ENCODE data around the gene DRGX. TPM values are rescaled to one million over a fixed set of nuclear protein-coding genes. Genes with fewer than 3 reads are reported as not detected.

Gene DRGX
- total and polyA plus RNA-seq, 2 experiments from 2014 or later, result not detected

GRCh38 chr10:49415846-49416245, 20.0 kb upstream of the DRGX start:
- no peak for DNase-seq (ENCODE audit: low spot score)
- H3K4me1 ChIP-seq (ENCODE audit: insufficient read depth), result peaks cover 12% of the 10 kb centered on the region

GRCh38 chr10:49415109-49415508, 19.2 kb upstream of the DRGX start:
- H3K4me2 ChIP-seq, result no peak overlapping the region
- H3K27ac ChIP-seq, result no peak overlapping the region
- H3K27me3 ChIP-seq, result peaks cover 4% of the 10 kb centered on the region
- H3K79me2 ChIP-seq, result no peaks in the 10 kb centered on the region
- no peaks in the 10 kb centered on the region for H4K20me1 ChIP-seq (ENCODE audit: insufficient read depth, poor library complexity, severe bottlenecking)
- no peaks in the 10 kb centered on the region for H3K9me3 ChIP-seq (ENCODE audit: low read depth)
- WGBS (ENCODE audit: low lambda C conversion rate, missing lambda C conversion rate), result 89% methylated on average over 7 of the region's 7 CpGs
- no peak overlapping the region for H2AFZ ChIP-seq
- H3K4me3 ChIP-seq, result no peak overlapping the region
- no peak for TF ChIP-seq CTCF (IDR thresholded peaks at IDR 0.05; ENCODE audit: poor library complexity)
- no peak for TF ChIP-seq EZH2 (IDR thresholded peaks at IDR 0.05; ENCODE audit: borderline replicate concordance)
- TF ChIP-seq EZH2phosphoT487 (IDR thresholded peaks at IDR 0.05; ENCODE audit: low read depth, severe bottlenecking, unreplicated experiment), result no peak
- no peak for DNase-seq (ENCODE audit: low spot score)
- no peaks in the 10 kb centered on the region for H3K9me2 ChIP-seq (replicated peaks; ENCODE audit: insufficient read depth)
- H3K4me1 ChIP-seq (ENCODE audit: insufficient read depth), result peaks cover 12% of the 10 kb centered on the region
- H3K36me3 ChIP-seq (replicated peaks; ENCODE audit: insufficient read depth, low read depth), result no peaks in the 10 kb centered on the region

More at GRCh38 chr10:49415846-49416245, 20.0 kb upstream of the DRGX start:
- H3K9me3 ChIP-seq (ENCODE audit: low read depth), result no peaks in the 10 kb centered on the region
- no peak overlapping the region for H3K4me2 ChIP-seq
- no peaks in the 10 kb centered on the region for H3K9me2 ChIP-seq (replicated peaks; ENCODE audit: insufficient read depth)
- no peak overlapping the region for H3K27ac ChIP-seq
- H3K79me2 ChIP-seq, result no peaks in the 10 kb centered on the region
- peaks cover 4% of the 10 kb centered on the region for H3K27me3 ChIP-seq
- no peak overlapping the region for H2AFZ ChIP-seq
- H4K20me1 ChIP-seq (ENCODE audit: insufficient read depth, poor library complexity, severe bottlenecking), result no peaks in the 10 kb centered on the region
- H3K4me3 ChIP-seq, result no peak overlapping the region
- no peaks in the 10 kb centered on the region for H3K36me3 ChIP-seq (replicated peaks; ENCODE audit: insufficient read depth, low read depth)
- 87% methylated on average over 2 of the region's 2 CpGs for WGBS (ENCODE audit: low lambda C conversion rate, missing lambda C conversion rate)
- no peak for TF ChIP-seq EZH2phosphoT487 (IDR thresholded peaks at IDR 0.05; ENCODE audit: low read depth, severe bottlenecking, unreplicated experiment)
- no peak for TF ChIP-seq CTCF (IDR thresholded peaks at IDR 0.05; ENCODE audit: poor library complexity)
- TF ChIP-seq EZH2 (IDR thresholded peaks at IDR 0.05; ENCODE audit: borderline replicate concordance), result no peak

- Histone ChIP-seq H3K27me3 (peaks cover 7% of the 10 kb centered on the region), H4K20me1 (ENCODE audit: insufficient read depth, poor library complexity, severe bottlenecking) (no peaks in the 10 kb centered on the region), H3K36me3 (replicated peaks; ENCODE audit: insufficient read depth, low read depth) (no peaks in the 10 kb centered on the region), H3K4me1 (ENCODE audit: insufficient read depth) (peaks cover 11% of the 10 kb centered on the region), H3K4me3 (no peak overlapping the region), H3K4me2 (no peak overlapping the region), H3K79me2 (no peaks in the 10 kb centered on the region), H2AFZ (no peak overlapping the region), H3K9me3 (ENCODE audit: low read depth) (no peaks in the 10 kb centered on the region), H3K27ac (no peak overlapping the region), H3K9me2 (replicated peaks; ENCODE audit: insufficient read depth) (no peaks in the 10 kb centered on the region)
- no peak for TF ChIP-seq EZH2phosphoT487 (IDR thresholded peaks at IDR 0.05; ENCODE audit: low read depth, severe bottlenecking, unreplicated experiment)
- DNase-seq (ENCODE audit: low spot score), result no peak
- WGBS (ENCODE audit: low lambda C conversion rate, missing lambda C conversion rate), result 91% methylated on average over 2 of the region's 2 CpGs
Measured at GRCh38 chr10:49414496-49414895, 18.6 kb upstream of the DRGX start.

- Histone ChIP-seq H3K27me3 (peaks cover 15% of the 10 kb centered on the region), H2AFZ (no peak overlapping the region), H3K9me3 (ENCODE audit: low read depth) (no peaks in the 10 kb centered on the region)
Measured at GRCh38 chr10:49412571-49412970, 16.7 kb upstream of the DRGX start.

More at GRCh38 chr10:49412571-49412970, 16.7 kb upstream of the DRGX start:
- Histone ChIP-seq H3K4me1 (ENCODE audit: insufficient read depth) (no peaks in the 10 kb centered on the region), H3K9me2 (replicated peaks; ENCODE audit: insufficient read depth) (no peaks in the 10 kb centered on the region), H4K20me1 (ENCODE audit: insufficient read depth, poor library complexity, severe bottlenecking) (no peaks in the 10 kb centered on the region), H3K4me2 (no peak overlapping the region), H3K36me3 (replicated peaks; ENCODE audit: insufficient read depth, low read depth) (no peaks in the 10 kb centered on the region), H3K27ac (no peak overlapping the region), H3K79me2 (no peaks in the 10 kb centered on the region), H3K4me3 (no peak overlapping the region)
- WGBS (ENCODE audit: low lambda C conversion rate, missing lambda C conversion rate), result 83% methylated on average over 4 of the region's 4 CpGs
- TF ChIP-seq CTCF (IDR thresholded peaks at IDR 0.05; ENCODE audit: poor library complexity) (no peak), EZH2phosphoT487 (IDR thresholded peaks at IDR 0.05; ENCODE audit: low read depth, severe bottlenecking, unreplicated experiment) (no peak), EZH2 (IDR thresholded peaks at IDR 0.05; ENCODE audit: borderline replicate concordance) (no peak)
- no peak for DNase-seq (ENCODE audit: low spot score)
